ENCODE data around the gene MSANTD2. TPM values are rescaled to one million over a fixed set of nuclear protein-coding genes. Genes with fewer than 3 reads are reported as not detected.

The MSANTD2 gene
- total RNA-seq, 1 experiment from 2014 or later, result 15.3 TPM

- no peaks in the 10 kb centered on the region for H3K4me1 Mint-ChIP-seq (ENCODE audit: insufficient read depth, unreplicated experiment)
- POLR2A ChIA-PET, result no interaction called here
- BruUV-seq (replicated peaks), result no TSS peak
- DNase-seq (ENCODE audit: unreplicated experiment), result no peak
- H3K36me3 Mint-ChIP-seq (ENCODE audit: insufficient read depth, unreplicated experiment), result no peaks in the 10 kb centered on the region
- intact Hi-C loops (cut with micrococcal nuclease), result no loop called here
- no peak overlapping the region for H3K27ac Mint-ChIP-seq (ENCODE audit: low read depth, unreplicated experiment)
- CTCF ChIA-PET, result interaction anchor here (16.8 kb wide), 1 partner anchor 28 kb away, joined by 201 read pairs; no protein-coding TSS in a partner anchor
- no peak overlapping the region for H3K4me3 Mint-ChIP-seq (ENCODE audit: unreplicated experiment)
- TF ChIP-seq CTCF (IDR thresholded peaks at IDR 0.05; ENCODE audit: unreplicated experiment), result no peak
- H3K9me3 Mint-ChIP-seq (ENCODE audit: unreplicated experiment), result no peaks in the 10 kb centered on the region
- H3K27me3 Mint-ChIP-seq (ENCODE audit: insufficient read depth, unreplicated experiment), result peaks cover 12% of the 10 kb centered on the region
Observed at GRCh38 chr11:124807201-124807600, 7.0 kb upstream of the MSANTD2 start.

- intact Hi-C loops (cut with micrococcal nuclease), result no loop called here
- ChIA-PET CTCF (interaction anchor here (0.7 to 16.8 kb wide), 5 partner anchors 11 to 160 kb away, joined by 7 to 201 read pairs (median 9); no protein-coding TSS in a partner anchor), POLR2A (interaction anchor here (0.7 kb wide), 1 partner anchor 25 kb away, joined by 3 read pairs; no protein-coding TSS in a partner anchor)
- TF ChIP-seq CTCF (IDR thresholded peaks at IDR 0.05; ENCODE audit: unreplicated experiment), result no peak
- Mint-ChIP-seq H3K4me3 (ENCODE audit: unreplicated experiment) (no peak overlapping the region), H3K27ac (ENCODE audit: low read depth, unreplicated experiment) (no peak overlapping the region), H3K36me3 (ENCODE audit: insufficient read depth, unreplicated experiment) (no peaks in the 10 kb centered on the region), H3K9me3 (ENCODE audit: unreplicated experiment) (no peaks in the 10 kb centered on the region), H3K27me3 (ENCODE audit: insufficient read depth, unreplicated experiment) (no peaks in the 10 kb centered on the region), H3K4me1 (ENCODE audit: insufficient read depth, unreplicated experiment) (no peaks in the 10 kb centered on the region)
- BruUV-seq (replicated peaks), result no TSS peak
- no peak for DNase-seq (ENCODE audit: unreplicated experiment)
Observed at GRCh38 chr11:124804884-124805283, 4.7 kb upstream of the MSANTD2 start.

GRCh38 chr11:124801636-124802312 is 1.6 kb upstream of the MSANTD2 start:
- peak; percentile 7 for DNase-seq (ENCODE audit: unreplicated experiment)
- ChIA-PET POLR2A (interaction anchor here (0.7 to 4.9 kb wide), 18 partner anchors 8 to 791 kb away, joined by 3 to 19 read pairs (median 4); partner anchors contain the start of genes CCDC15, ESAM, SPA17 and STT3A), CTCF (interaction anchor here (0.7 to 16.8 kb wide), 10 partner anchors 9 to 184 kb away, joined by 3 to 201 read pairs (median 6); partner anchors contain the start of genes ESAM and SPA17)
- BruUV-seq (replicated peaks), result no TSS peak
- no peak for TF ChIP-seq CTCF (IDR thresholded peaks at IDR 0.05; ENCODE audit: unreplicated experiment)
- Mint-ChIP-seq H3K4me3 (ENCODE audit: unreplicated experiment) (peak overlapping the region; percentile 83), H3K36me3 (ENCODE audit: insufficient read depth, unreplicated experiment) (no peaks in the 10 kb centered on the region), H3K27me3 (ENCODE audit: insufficient read depth, unreplicated experiment) (no peaks in the 10 kb centered on the region), H3K27ac (ENCODE audit: low read depth, unreplicated experiment) (peak overlapping the region; percentile 84), H3K4me1 (ENCODE audit: insufficient read depth, unreplicated experiment) (peaks cover 11% of the 10 kb centered on the region), H3K9me3 (ENCODE audit: unreplicated experiment) (no peaks in the 10 kb centered on the region)
- intact Hi-C loops (cut with micrococcal nuclease), result no loop called here

- Mint-ChIP-seq H3K36me3 (ENCODE audit: insufficient read depth, unreplicated experiment) (no peaks in the 10 kb centered on the region), H3K4me3 (ENCODE audit: unreplicated experiment) (peak overlapping the region; percentile 83), H3K9me3 (ENCODE audit: unreplicated experiment) (no peaks in the 10 kb centered on the region), H3K27ac (ENCODE audit: low read depth, unreplicated experiment) (peak overlapping the region; percentile 84), H3K27me3 (ENCODE audit: insufficient read depth, unreplicated experiment) (no peaks in the 10 kb centered on the region), H3K4me1 (ENCODE audit: insufficient read depth, unreplicated experiment) (peaks cover 11% of the 10 kb centered on the region)
- intact Hi-C loops (cut with micrococcal nuclease), result no loop called here
- DNase-seq (ENCODE audit: unreplicated experiment), result peak; percentile 53
- ChIA-PET POLR2A (interaction anchor here (0.6 to 4.9 kb wide), 20 partner anchors 8 to 791 kb away, joined by 3 to 19 read pairs (median 4); partner anchors contain the start of genes CCDC15, ESAM, SPA17 and STT3A), CTCF (interaction anchor here (0.7 to 16.8 kb wide), 14 partner anchors 8 to 399 kb away, joined by 3 to 201 read pairs (median 4); partner anchors contain the start of genes ESAM and SPA17)
- TF ChIP-seq CTCF (IDR thresholded peaks at IDR 0.05; ENCODE audit: unreplicated experiment), result no peak
- BruUV-seq (replicated peaks), result TSS peak; percentile 68
Observed at GRCh38 chr11:124801014-124801413, 808 bp upstream of the MSANTD2 start.
